ENCODE results near the gene GUK1. TPM values are rescaled to one million over a fixed set of nuclear protein-coding genes. Genes with fewer than 3 reads are reported as not detected.

The GUK1 gene
- 100 to 1,000 TPM; 158 to 256 TPM for total RNA-seq
- polyA plus RNA-seq = 100 to 1,000 TPM; 358 to 476 TPM
- long read RNA-seq, donor 1, transcript GUK1-220 (2 exons, 657 nt) = minor isoform, 11 of 145 reads
- long read RNA-seq, donor 1, transcript GUK1-210 (8 exons, 990 nt) = major isoform, 69 of 145 reads
- long read RNA-seq, donor 1, transcript GUK1-202 (7 exons, 940 nt) = minor isoform, 23 of 145 reads
- long read RNA-seq, donor 1, transcript GUK1-201 (9 exons, 1,084 nt) = minor isoform, 19 of 145 reads
- long read RNA-seq, donor 1, partial matches to known transcripts = 10 of 145 reads
- long read RNA-seq, donor 1, other reads (novel, unspliced or antisense) = 0 of 145 reads
- long read RNA-seq, donor 2, transcript GUK1-201 (9 exons, 1,084 nt) = minor isoform, 5 of 58 reads
- long read RNA-seq, donor 2, transcript GUK1-202 (7 exons, 940 nt) = minor isoform, 18 of 58 reads
- long read RNA-seq, donor 2, transcript GUK1-210 (8 exons, 990 nt) = major isoform, 25 of 58 reads
- long read RNA-seq, donor 2, partial matches to known transcripts = 0 of 58 reads
- long read RNA-seq, donor 2, other reads (novel, unspliced or antisense) = 0 of 58 reads
- long read RNA-seq, donor 3, transcript GUK1-202 (7 exons, 940 nt) = minor isoform, 18 of 78 reads
- long read RNA-seq, donor 3, transcript GUK1-210 (8 exons, 990 nt) = major isoform, 39 of 78 reads
- long read RNA-seq, donor 3, transcript GUK1-201 (9 exons, 1,084 nt) = minor isoform, 10 of 78 reads
- long read RNA-seq, donor 3, partial matches to known transcripts = 0 of 78 reads
- long read RNA-seq, donor 3, other reads (novel, unspliced or antisense) = 0 of 78 reads
- long read RNA-seq, donor 4, transcript GUK1-210 (8 exons, 990 nt) = major isoform, 34 of 72 reads
- long read RNA-seq, donor 4, transcript GUK1-220 (2 exons, 657 nt) = minor isoform, 5 of 72 reads
- long read RNA-seq, donor 4, transcript GUK1-202 (7 exons, 940 nt) = minor isoform, 17 of 72 reads
- long read RNA-seq, donor 4, partial matches to known transcripts = 5 of 72 reads
- long read RNA-seq, donor 4, other reads (novel, unspliced or antisense) = 0 of 72 reads
- long read RNA-seq, donor 5, transcript GUK1-201 (9 exons, 1,084 nt) = minor isoform, 23 of 167 reads
- long read RNA-seq, donor 5, transcript GUK1-202 (7 exons, 940 nt) = minor isoform, 26 of 167 reads
- long read RNA-seq, donor 5, transcript GUK1-210 (8 exons, 990 nt) = major isoform, 78 of 167 reads
- long read RNA-seq, donor 5, transcript GUK1-220 (2 exons, 657 nt) = minor isoform, 6 of 167 reads
- long read RNA-seq, donor 5, partial matches to known transcripts = 17 of 167 reads
- long read RNA-seq, donor 5, other reads (novel, unspliced or antisense) = 0 of 167 reads

GRCh38 chr1:228139931-228140723, at the start of gene GUK1:
GUK1 (plus strand) TSS chr1:228140279; CDS start chr1:228140303, 24 bp downstream.
- Histone ChIP-seq H3K27ac (ENCODE audit: low read depth in 1 of 2, low read length in 1 of 2) (peak within 1 kb of the TSS; percentile 96 to 99), H3K27me3 (ENCODE audit: control insufficient read depth in 3 of 3, insufficient read depth in 3 of 3, low read length in 2 of 3) (no peaks in the 10 kb centered on the region), H3K9me3 (ENCODE audit: control insufficient read depth in 4 of 4, insufficient read depth in 3 of 4, low read length in 3 of 4) (no peaks in the 10 kb centered on the region), H3K36me3 (ENCODE audit: control insufficient read depth in 4 of 4, insufficient read depth in 4 of 4, low read length in 4 of 4) (peaks cover 0 to 13% (median 2%) of the 10 kb centered on the region in 4 donors), H3K9ac (ENCODE audit: insufficient read depth in 1 of 2, low read length in 2 of 2) (peak within 1 kb of the TSS; percentile 77 to 81), H3K4me3 (peak within 1 kb of the TSS; percentile 89), H3K4me1 (ENCODE audit: control insufficient read depth in 5 of 5, insufficient read depth in 5 of 5, low read length in 5 of 5) (peaks cover 0 to 30% (median 6%) of the 10 kb centered on the region in 5 donors)
- DNase-seq = peak; percentile 98 to 99 (median 99)
- 0% methylated on average over 75 to 95 of the region's 95 CpGs for WGBS, 2 donors
- ATAC-seq (ENCODE audit: insufficient read depth, low FRiP score) = peak; percentile 96
- peak; percentile 6 for TF ChIP-seq CTCF (IDR thresholded peaks at IDR 0.05; ENCODE audit: control extremely low read depth, extremely low read depth)

- Histone ChIP-seq H3K36me3 (ENCODE audit: control insufficient read depth in 4 of 4, insufficient read depth in 4 of 4, low read length in 4 of 4) (peaks cover 0 to 31% (median 15%) of the 10 kb centered on the region in 4 donors), H3K27ac (ENCODE audit: low read depth in 1 of 2, low read length in 1 of 2) (peak overlapping the region in 1 of 2 donors; percentile 32), H3K9me3 (ENCODE audit: control insufficient read depth in 4 of 4, insufficient read depth in 3 of 4, low read length in 3 of 4) (peaks cover 0 to 13% (median 4%) of the 10 kb centered on the region in 4 donors), H3K9ac (ENCODE audit: insufficient read depth in 1 of 2, low read length in 2 of 2) (no peak overlapping the region), H3K27me3 (ENCODE audit: control insufficient read depth in 3 of 3, insufficient read depth in 3 of 3, low read length in 2 of 3) (no peaks in the 10 kb centered on the region), H3K4me3 (no peak overlapping the region), H3K4me1 (ENCODE audit: control insufficient read depth in 5 of 5, insufficient read depth in 5 of 5, low read length in 5 of 5) (peaks cover 11 to 63% (median 24%) of the 10 kb centered on the region in 5 donors)
- TF ChIP-seq CTCF (IDR thresholded peaks at IDR 0.05; ENCODE audit: control extremely low read depth, extremely low read depth) = no peak
- DNase-seq (no peak), ATAC-seq (ENCODE audit: insufficient read depth, low FRiP score) (no peak)
- WGBS, 2 donors = 16 to 24% methylated on average over 2 of the region's 2 CpGs
Observed at GRCh38 chr1:228090613-228091081, 49.4 kb upstream of the GUK1 start.

GRCh38 chr1:228091084-228091483, 49.0 kb upstream of the GUK1 start:
- no peak overlapping the region for H3K27ac ChIP-seq (ENCODE audit: low read depth in 1 of 2, low read length in 1 of 2)
- H3K4me3 ChIP-seq = no peak overlapping the region
- H3K9me3 ChIP-seq (ENCODE audit: control insufficient read depth in 4 of 4, insufficient read depth in 3 of 4, low read length in 3 of 4) = peaks cover 0 to 13% (median 4%) of the 10 kb centered on the region in 4 donors
- peaks cover 7 to 62% (median 19%) of the 10 kb centered on the region in 5 donors for H3K4me1 ChIP-seq (ENCODE audit: control insufficient read depth in 5 of 5, insufficient read depth in 5 of 5, low read length in 5 of 5)
- H3K36me3 ChIP-seq (ENCODE audit: control insufficient read depth in 4 of 4, insufficient read depth in 4 of 4, low read length in 4 of 4) = peaks cover 0 to 31% (median 15%) of the 10 kb centered on the region in 4 donors
- DNase-seq (no peak), ATAC-seq (ENCODE audit: insufficient read depth, low FRiP score) (no peak)
- no peak overlapping the region for H3K9ac ChIP-seq (ENCODE audit: insufficient read depth in 1 of 2, low read length in 2 of 2)
- WGBS, 2 donors = 61 to 73% methylated on average over 4 of the region's 4 CpGs
- TF ChIP-seq CTCF (IDR thresholded peaks at IDR 0.05; ENCODE audit: control extremely low read depth, extremely low read depth) = no peak
- no peaks in the 10 kb centered on the region for H3K27me3 ChIP-seq (ENCODE audit: control insufficient read depth in 3 of 3, insufficient read depth in 3 of 3, low read length in 2 of 3)
